ENCODE data around the gene KCTD3.

The KCTD3 gene

GRCh38 chr1:215556996-215557395 lies 10.1 kb upstream of the KCTD3 start:
- TF ChIP-seq EZH2phosphoT487 (IDR thresholded peaks at IDR 0.05; ENCODE audit: borderline replicate concordance) (no peak), CTCF (conservative IDR thresholded peaks at IDR 0.05; ENCODE audit: low read length) (no peak)
- Histone ChIP-seq H2AFZ (ENCODE audit: low read length) (no peak overlapping the region), H3K4me3 (ENCODE audit: low read length, poor library complexity, severe bottlenecking) (no peak overlapping the region), H3K9ac (ENCODE audit: low read depth, low read length, poor library complexity, severe bottlenecking) (no peak overlapping the region), H4K20me1 (ENCODE audit: insufficient read depth, low read length, poor library complexity, severe bottlenecking) (no peaks in the 10 kb centered on the region), H3K27me3 (ENCODE audit: insufficient read depth, low read length, poor library complexity, severe bottlenecking) (no peaks in the 10 kb centered on the region), H3K36me3 (ENCODE audit: insufficient read depth, low read length) (no peaks in the 10 kb centered on the region), H3F3A (ENCODE audit: low read depth) (no peaks in the 10 kb centered on the region), H3K9me2 (replicated peaks; ENCODE audit: low read depth, low read length) (no peaks in the 10 kb centered on the region), H3K4me1 (ENCODE audit: insufficient read depth, low read length, poor library complexity, severe bottlenecking) (no peaks in the 10 kb centered on the region), H3K9me3 (ENCODE audit: insufficient read depth, low read depth, low read length) (peaks cover 3% of the 10 kb centered on the region; the same call in 1 of the 2 replicates), H3K4me2 (ENCODE audit: low read depth, low read length, poor library complexity, severe bottlenecking) (no peak overlapping the region), H3K79me2 (ENCODE audit: insufficient read depth, low read length) (no peaks in the 10 kb centered on the region)

- Histone ChIP-seq H3K4me1 (ENCODE audit: insufficient read depth, low read length, poor library complexity, severe bottlenecking) (no peaks in the 10 kb centered on the region), H2AFZ (ENCODE audit: low read length) (no peak overlapping the region), H3F3A (ENCODE audit: low read depth) (no peaks in the 10 kb centered on the region), H3K9ac (ENCODE audit: low read depth, low read length, poor library complexity, severe bottlenecking) (no peak overlapping the region), H3K27me3 (ENCODE audit: insufficient read depth, low read length, poor library complexity, severe bottlenecking) (no peaks in the 10 kb centered on the region), H3K4me3 (ENCODE audit: low read length, poor library complexity, severe bottlenecking) (no peak overlapping the region), H3K4me2 (ENCODE audit: low read depth, low read length, poor library complexity, severe bottlenecking) (no peak overlapping the region), H3K9me3 (ENCODE audit: insufficient read depth, low read depth, low read length) (peaks cover 3% of the 10 kb centered on the region; the same call in 1 of the 2 replicates), H3K79me2 (ENCODE audit: insufficient read depth, low read length) (no peaks in the 10 kb centered on the region), H4K20me1 (ENCODE audit: insufficient read depth, low read length, poor library complexity, severe bottlenecking) (no peaks in the 10 kb centered on the region), H3K36me3 (ENCODE audit: insufficient read depth, low read length) (no peaks in the 10 kb centered on the region), H3K9me2 (replicated peaks; ENCODE audit: low read depth, low read length) (no peaks in the 10 kb centered on the region)
- no peak for TF ChIP-seq CTCF (conservative IDR thresholded peaks at IDR 0.05; ENCODE audit: low read length)
- TF ChIP-seq EZH2phosphoT487 (IDR thresholded peaks at IDR 0.05; ENCODE audit: borderline replicate concordance) = no peak
Measured at GRCh38 chr1:215557504-215557903, 9.6 kb upstream of the KCTD3 start.

GRCh38 chr1:215557992-215558626 lies 9.0 kb upstream of the KCTD3 start:
- H3K9me2 ChIP-seq (replicated peaks; ENCODE audit: low read depth, low read length) = no peaks in the 10 kb centered on the region
- no peaks in the 10 kb centered on the region for H3K79me2 ChIP-seq (ENCODE audit: insufficient read depth, low read length)
- no peaks in the 10 kb centered on the region for H3K27me3 ChIP-seq (ENCODE audit: insufficient read depth, low read length, poor library complexity, severe bottlenecking)
- no peaks in the 10 kb centered on the region for H4K20me1 ChIP-seq (ENCODE audit: insufficient read depth, low read length, poor library complexity, severe bottlenecking)
- H3K4me1 ChIP-seq (ENCODE audit: insufficient read depth, low read length, poor library complexity, severe bottlenecking) = no peaks in the 10 kb centered on the region
- TF ChIP-seq CTCF (conservative IDR thresholded peaks at IDR 0.05; ENCODE audit: low read length) (no peak), EZH2phosphoT487 (IDR thresholded peaks at IDR 0.05; ENCODE audit: borderline replicate concordance) (no peak)
- peaks cover 3% of the 10 kb centered on the region; the same call in 1 of the 2 replicates for H3K9me3 ChIP-seq (ENCODE audit: insufficient read depth, low read depth, low read length)
- H3F3A ChIP-seq (ENCODE audit: low read depth) = no peaks in the 10 kb centered on the region
- H3K4me3 ChIP-seq (ENCODE audit: low read length, poor library complexity, severe bottlenecking) = no peak overlapping the region
- no peaks in the 10 kb centered on the region for H3K36me3 ChIP-seq (ENCODE audit: insufficient read depth, low read length)
- H3K9ac ChIP-seq (ENCODE audit: low read depth, low read length, poor library complexity, severe bottlenecking) = no peak overlapping the region
- no peak overlapping the region for H2AFZ ChIP-seq (ENCODE audit: low read length)
- H3K4me2 ChIP-seq (ENCODE audit: low read depth, low read length, poor library complexity, severe bottlenecking) = no peak overlapping the region

All from Loucy (cell line).